H9 (cell line): ENCODE results near the gene NHS. TPM values are rescaled to one million over a fixed set of nuclear protein-coding genes. Genes with fewer than 3 reads are reported as not detected.

ENCODE experiments used
- DNase-seq: peaks from one replicate; pipeline ENCODE4 v3.0.0-alpha.2; 2017
- H2AFZ ChIP-seq: one replicate; pipeline ENCODE4 v1.6.1; 2013; ENCODE audit warnings: mild to moderate bottlenecking, low read length, control low read depth, moderate library complexity
- H2AK5ac ChIP-seq: 2 replicates; pipeline ENCODE4 v1.6.1; 2013; ENCODE audit warnings: low read length, control low read depth, mixed read lengths; ENCODE audit not compliant: insufficient read length
- H2BK120ac ChIP-seq: one replicate; pipeline ENCODE4 v1.6.1; 2013; ENCODE audit warnings: low read depth, mild to moderate bottlenecking, low read length, control low read depth, inconsistent platforms; ENCODE audit not compliant: poor library complexity, severe bottlenecking
- H2BK12ac ChIP-seq: 2 replicates; pipeline ENCODE4 v1.6.1; 2013; ENCODE audit warnings: low read length, control low read depth, mixed read lengths, low read depth; ENCODE audit not compliant: insufficient read length
- H2BK15ac ChIP-seq: 2 replicates; pipeline ENCODE4 v1.6.1; 2013; ENCODE audit warnings: low read depth, low read length, control low read depth
- H2BK20ac ChIP-seq: one replicate; pipeline ENCODE4 v1.6.1; 2013; ENCODE audit warnings: low read depth, mild to moderate bottlenecking, low read length, control low read depth, inconsistent platforms; ENCODE audit not compliant: poor library complexity, severe bottlenecking
- H2BK5ac ChIP-seq: 2 replicates; pipeline ENCODE4 v1.6.1; 2013; ENCODE audit warnings: low read length, control low read depth, mixed read lengths; ENCODE audit not compliant: insufficient read length
- H3K14ac ChIP-seq: 2 replicates; pipeline ENCODE4 v1.6.1; 2013; ENCODE audit warnings: low read length, control low read depth; ENCODE audit not compliant: insufficient read depth
- H3K18ac ChIP-seq: 2 replicates; pipeline ENCODE4 v1.6.1; 2013; ENCODE audit warnings: low read depth, mild to moderate bottlenecking, mixed read lengths, low read length, control low read depth; ENCODE audit not compliant: insufficient read length
- H3K23ac ChIP-seq: 2 replicates; pipeline ENCODE4 v1.6.1; 2013; ENCODE audit warnings: low read length, control low read depth, mixed read lengths, low read depth; ENCODE audit not compliant: insufficient read length
- H3K23me2 ChIP-seq: 2 replicates; pipeline ENCODE4 v1.6.1; 2013; ENCODE audit warnings: low read depth, mild to moderate bottlenecking, mixed read lengths, low read length, control low read depth; ENCODE audit not compliant: insufficient read length, poor library complexity, severe bottlenecking
- H3K27ac ChIP-seq: 2 replicates; pipeline ENCODE4 v1.5.1; 2013; ENCODE audit warnings: low read length, control low read depth, mixed read lengths, low read depth; ENCODE audit not compliant: insufficient read length
- H3K27me3 ChIP-seq: 2 replicates; pipeline ENCODE4 v1.6.1; 2013; ENCODE audit warnings: low read length, control low read depth, inconsistent platforms; ENCODE audit not compliant: insufficient read depth
- H3K4ac ChIP-seq: 2 replicates; pipeline ENCODE4 v1.6.1; 2013; ENCODE audit warnings: low read depth, mild to moderate bottlenecking, control low read depth, inconsistent platforms, low read length, moderate library complexity
- H3K4me1 ChIP-seq: 2 replicates; pipeline ENCODE4 v1.6.1; 2013; ENCODE audit warnings: low read length, control low read depth, inconsistent platforms; ENCODE audit not compliant: insufficient read depth
- H3K4me2 ChIP-seq: 2 replicates; pipeline ENCODE4 v1.6.1; 2013; ENCODE audit warnings: low read length, control low read depth, mixed read lengths; ENCODE audit not compliant: insufficient read length, insufficient read depth
- H3K56ac ChIP-seq: 2 replicates; pipeline ENCODE4 v1.6.1; 2013; ENCODE audit warnings: low read depth, mild to moderate bottlenecking, mixed read lengths, low read length, control low read depth; ENCODE audit not compliant: insufficient read length
- H3K79me1 ChIP-seq: 2 replicates; pipeline ENCODE4 v1.6.1; 2013; ENCODE audit warnings: low read depth, mild to moderate bottlenecking, moderate library complexity, low read length, control low read depth, inconsistent platforms; ENCODE audit not compliant: insufficient read depth, poor library complexity, severe bottlenecking
- H3K79me2 ChIP-seq: 2 replicates; pipeline ENCODE4 v1.6.1; 2013; ENCODE audit warnings: low read length, control low read depth, inconsistent platforms; ENCODE audit not compliant: insufficient read depth
- H3K9ac ChIP-seq: 2 replicates; pipeline ENCODE4 v1.6.1; 2013; ENCODE audit warnings: low read length, control low read depth, mixed read lengths; ENCODE audit not compliant: insufficient read length; ENCODE audit errors: extremely low read depth
- H3K9me3 ChIP-seq: one replicate; pipeline ENCODE4 v1.6.1; 2013; ENCODE audit warnings: low read depth, low read length, inconsistent platforms; ENCODE audit not compliant: control insufficient read depth
- H3T11ph ChIP-seq: one replicate; pipeline ENCODE4 v1.6.1; 2013; ENCODE audit warnings: mild to moderate bottlenecking, low read length, control low read depth, inconsistent platforms
- H4K20me1 ChIP-seq: one replicate; pipeline ENCODE4 v1.6.1; 2013; ENCODE audit not compliant: control insufficient read depth, insufficient read length, insufficient read depth
- H4K5ac ChIP-seq: 2 replicates; pipeline ENCODE4 v1.6.1; 2013; ENCODE audit warnings: low read depth, mild to moderate bottlenecking, mixed read lengths, low read length, control low read depth; ENCODE audit not compliant: insufficient read length
- H4K8ac ChIP-seq: replicated peaks from 2 replicates; pipeline ENCODE4 v1.6.1; 2013; ENCODE audit warnings: low read length, control low read depth, mixed read lengths, low read depth; ENCODE audit not compliant: insufficient read length
- H4K91ac ChIP-seq: 2 replicates; pipeline ENCODE4 v1.6.1; 2013; ENCODE audit warnings: low read depth, mild to moderate bottlenecking, moderate library complexity, mixed read lengths, low read length, control low read depth; ENCODE audit not compliant: insufficient read length
- H3K27ac Mint-ChIP-seq, 3 experiments: 2 replicates in 2 of 3; 3 replicates in 1 of 3; pipeline ENCODE4 v1.8.0; 2020 to 2021; ENCODE audit warnings: mixed read lengths in 3 of 3, mild to moderate bottlenecking in 1 of 3, moderate library complexity in 1 of 3
- H3K27me3 Mint-ChIP-seq: 2 replicates; pipeline ENCODE4 v1.8.0; 2021; ENCODE audit warnings: low read depth, mild to moderate bottlenecking, moderate library complexity, mixed read lengths
- H3K36me3 Mint-ChIP-seq, 3 experiments: 2 replicates in 2 of 3; 3 replicates in 1 of 3; pipeline ENCODE4 v1.8.0; 2020 to 2021; ENCODE audit warnings: low read depth in 3 of 3, mixed read lengths in 3 of 3; ENCODE audit not compliant: insufficient read depth in 1 of 3
- H3K4me1 Mint-ChIP-seq, 2 experiments: 2 replicates each; pipeline ENCODE4 v1.8.0; 2020; ENCODE audit warnings: mixed read lengths in 2 of 2
- H3K4me3 Mint-ChIP-seq, 2 experiments: 2 replicates in 1 of 2; 3 replicates in 1 of 2; pipeline ENCODE4 v1.8.0; 2020 to 2021; ENCODE audit warnings: mild to moderate bottlenecking in 2 of 2, mixed read lengths in 2 of 2, moderate library complexity in 1 of 2
- H3K9me3 Mint-ChIP-seq, 2 experiments: 2 replicates in 1 of 2; 3 replicates in 1 of 2; pipeline ENCODE4 v1.8.0; 2020; ENCODE audit warnings: mild to moderate bottlenecking in 2 of 2, mixed read lengths in 2 of 2, moderate library complexity in 1 of 2
- WGBS: extraction: QIAGEN DNeasy Blood & Tissue Kit; methylation state at CpG from one replicate; pipeline ENCODE4 v1.1.7; 2013; ENCODE audit warnings: missing lambda C conversion rate, low lambda C conversion rate, mixed read lengths; ENCODE audit not compliant: insufficient read length; ENCODE audit errors: extremely low coverage; 5-methylcytosine and 5-hydroxymethylcytosine counted together
- total RNA-seq: library from RNA; stranded (reverse); gene quantifications from 2 replicates; pipeline ENCODE4 v1.2.1, GENCODE V29; 2021
- TF ChIP-seq, protein P1 (sequence below): fragments of 200-600 bp; sonication (generic); conservative IDR thresholded peaks from 3 replicates; pipeline ENCODE4 v1.8.0; 2021; ENCODE audit warnings: antibody characterized with exemption, mild to moderate bottlenecking

NHS gene
- total RNA-seq, 1 experiment from 2014 or later: 8.7 TPM

DNA sequence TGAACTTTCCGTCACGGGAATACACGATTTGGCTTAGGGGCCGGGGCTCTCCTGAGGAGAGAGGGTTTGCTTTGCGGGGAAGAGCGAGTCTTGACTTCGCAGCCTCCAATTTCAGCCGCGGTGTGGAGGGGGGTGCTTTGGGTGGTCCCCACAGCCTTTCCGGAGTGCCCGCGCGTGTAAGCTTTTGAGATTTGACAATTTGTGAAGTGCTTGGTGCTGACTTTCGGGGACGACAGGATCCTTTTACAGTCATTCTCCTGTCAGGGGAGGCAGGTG, 362.6 kb downstream of the NHS start:
- Mint-ChIP-seq H3K4me1 (peaks cover 6 to 20% of the 10 kb centered on the region in 2 experiments; a peak in 3 of 4 replicates), H3K4me3 (peak overlapping the region; percentile 53 to 77), H3K9me3 (peaks cover 0 to 10% of the 10 kb centered on the region in 2 experiments; a peak in 1 of 5 replicates), H3K27me3 (peaks cover 36% of the 10 kb centered on the region), H3K36me3 (0 out of 7 replicates have a peak, but pooled peaks cover 0 to under 1% (median 0%) of the 10 kb centered on the region in 3 experiments), H3K27ac (no peak overlapping the region)
- Histone ChIP-seq H2AK5ac (no peak overlapping the region), H2AFZ (no peak overlapping the region), H3T11ph (no peak overlapping the region), H2BK15ac (no peak overlapping the region), H3K79me2 (no peaks in the 10 kb centered on the region), H3K4me2 (peak overlapping the region; percentile 4), H3K4me1 (no peaks in the 10 kb centered on the region), H2BK5ac (no peak overlapping the region), H3K23me2 (peaks cover 8% of the 10 kb centered on the region), H2BK20ac (no peak overlapping the region), H4K20me1 (no peaks in the 10 kb centered on the region), H3K27ac (no peak overlapping the region), H3K4ac (no peak overlapping the region), H4K91ac (no peak overlapping the region), H3K18ac (no peak overlapping the region), H3K56ac (no peak overlapping the region), H2BK12ac (no peak overlapping the region), H3K14ac (no peak overlapping the region), H4K8ac (no peak overlapping the region), H3K79me1 (no peaks in the 10 kb centered on the region), H3K23ac (no peak overlapping the region), H3K9me3 (no peaks in the 10 kb centered on the region), H2BK120ac (no peak overlapping the region), H3K9ac (no peak overlapping the region), H3K27me3 (no peaks in the 10 kb centered on the region), H4K5ac (no peak overlapping the region)
- TF ChIP-seq, protein P1, sequence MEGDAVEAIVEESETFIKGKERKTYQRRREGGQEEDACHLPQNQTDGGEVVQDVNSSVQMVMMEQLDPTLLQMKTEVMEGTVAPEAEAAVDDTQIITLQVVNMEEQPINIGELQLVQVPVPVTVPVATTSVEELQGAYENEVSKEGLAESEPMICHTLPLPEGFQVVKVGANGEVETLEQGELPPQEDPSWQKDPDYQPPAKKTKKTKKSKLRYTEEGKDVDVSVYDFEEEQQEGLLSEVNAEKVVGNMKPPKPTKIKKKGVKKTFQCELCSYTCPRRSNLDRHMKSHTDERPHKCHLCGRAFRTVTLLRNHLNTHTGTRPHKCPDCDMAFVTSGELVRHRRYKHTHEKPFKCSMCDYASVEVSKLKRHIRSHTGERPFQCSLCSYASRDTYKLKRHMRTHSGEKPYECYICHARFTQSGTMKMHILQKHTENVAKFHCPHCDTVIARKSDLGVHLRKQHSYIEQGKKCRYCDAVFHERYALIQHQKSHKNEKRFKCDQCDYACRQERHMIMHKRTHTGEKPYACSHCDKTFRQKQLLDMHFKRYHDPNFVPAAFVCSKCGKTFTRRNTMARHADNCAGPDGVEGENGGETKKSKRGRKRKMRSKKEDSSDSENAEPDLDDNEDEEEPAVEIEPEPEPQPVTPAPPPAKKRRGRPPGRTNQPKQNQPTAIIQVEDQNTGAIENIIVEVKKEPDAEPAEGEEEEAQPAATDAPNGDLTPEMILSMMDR: no peak
- no peak for DNase-seq
- WGBS: no CpG with 5 or more reads among the region's 15 CpGs
